HUES6 (cell line): ENCODE results near the gene PLA2G4D.

Experiments used
- H3K27ac ChIP-seq: 2 replicates; pipeline ENCODE4 v1.7.0; 2013; ENCODE audit warnings: low read depth, mild to moderate bottlenecking, low read length, inconsistent platforms
- H3K27me3 ChIP-seq: 2 replicates; pipeline ENCODE4 v1.6.1; 2013; ENCODE audit warnings: low read length; ENCODE audit not compliant: control insufficient read depth, insufficient read depth
- H3K36me3 ChIP-seq: 2 replicates; pipeline ENCODE4 v1.6.1; 2013; ENCODE audit warnings: low read length; ENCODE audit not compliant: control insufficient read depth, insufficient read depth
- H3K4me1 ChIP-seq: 2 replicates; pipeline ENCODE4 v1.6.1; 2013; ENCODE audit warnings: low read length; ENCODE audit not compliant: control insufficient read depth, insufficient read depth
- H3K4me3 ChIP-seq: 2 replicates; pipeline ENCODE4 v1.5.1; 2013; ENCODE audit warnings: low read depth, low read length
- H3K9ac ChIP-seq: one replicate; pipeline ENCODE4 v1.6.1; 2013; ENCODE audit warnings: mild to moderate bottlenecking, low read length
- H3K9me3 ChIP-seq: 2 replicates; pipeline ENCODE4 v1.6.1; 2013; ENCODE audit warnings: low read depth, low read length; ENCODE audit not compliant: control insufficient read depth, insufficient read depth

Gene PLA2G4D

GRCh38 chr15:42136513-42136912 lies 42.2 kb upstream of the PLA2G4D start:
- Histone ChIP-seq H3K4me1 (peaks cover 9% of the 10 kb centered on the region), H3K9me3 (peaks cover 14% of the 10 kb centered on the region), H3K9ac (no peak overlapping the region), H3K27ac (no peak overlapping the region), H3K36me3 (no peaks in the 10 kb centered on the region), H3K27me3 (no peaks in the 10 kb centered on the region), H3K4me3 (no peak overlapping the region)

GRCh38 chr15:42135351-42135750 lies 41.0 kb upstream of the PLA2G4D start:
- Histone ChIP-seq H3K9me3 (peaks cover 14% of the 10 kb centered on the region), H3K9ac (no peak overlapping the region), H3K4me3 (no peak overlapping the region), H3K27me3 (no peaks in the 10 kb centered on the region), H3K27ac (no peak overlapping the region), H3K36me3 (no peaks in the 10 kb centered on the region), H3K4me1 (peaks cover 11% of the 10 kb centered on the region)

GRCh38 chr15:42134617-42135245 lies 40.4 kb upstream of the PLA2G4D start:
- Histone ChIP-seq H3K4me3 (no peak overlapping the region), H3K9me3 (peaks cover 12% of the 10 kb centered on the region), H3K27ac (no peak overlapping the region), H3K36me3 (no peaks in the 10 kb centered on the region), H3K4me1 (peaks cover 13% of the 10 kb centered on the region), H3K9ac (no peak overlapping the region), H3K27me3 (no peaks in the 10 kb centered on the region)

GRCh38 chr15:42133886-42134502 lies 39.6 kb upstream of the PLA2G4D start:
- Histone ChIP-seq H3K9ac (no peak overlapping the region), H3K27ac (no peak overlapping the region), H3K4me1 (peaks cover 13% of the 10 kb centered on the region), H3K27me3 (no peaks in the 10 kb centered on the region), H3K36me3 (no peaks in the 10 kb centered on the region), H3K9me3 (peaks cover 4% of the 10 kb centered on the region; the same call in 1 of the 2 replicates), H3K4me3 (no peak overlapping the region)

- H3K36me3 ChIP-seq = no peaks in the 10 kb centered on the region
- H3K27ac ChIP-seq = no peak overlapping the region
- H3K4me3 ChIP-seq = no peak overlapping the region
- no peaks in the 10 kb centered on the region for H3K27me3 ChIP-seq
- H3K9ac ChIP-seq = no peak overlapping the region
- H3K9me3 ChIP-seq = no peaks in the 10 kb centered on the region
- peaks cover 13% of the 10 kb centered on the region for H3K4me1 ChIP-seq
These were observed 39.0 kb upstream of the PLA2G4D start for GRCh38 chr15:42133356-42133755.

GRCh38 chr15:42131826-42132806 lies 37.8 kb upstream of the PLA2G4D start:
- no peak overlapping the region for H3K4me3 ChIP-seq
- peaks cover 13% of the 10 kb centered on the region for H3K4me1 ChIP-seq
- H3K36me3 ChIP-seq = no peaks in the 10 kb centered on the region
- H3K9ac ChIP-seq = no peak overlapping the region
- H3K9me3 ChIP-seq = no peaks in the 10 kb centered on the region
- no peaks in the 10 kb centered on the region for H3K27me3 ChIP-seq
- no peak overlapping the region for H3K27ac ChIP-seq

GRCh38 chr15:42131006-42131405 lies 36.6 kb upstream of the PLA2G4D start:
- Histone ChIP-seq H3K9ac (no peak overlapping the region), H3K4me3 (no peak overlapping the region), H3K4me1 (peaks cover 13% of the 10 kb centered on the region), H3K27me3 (no peaks in the 10 kb centered on the region), H3K9me3 (no peaks in the 10 kb centered on the region), H3K27ac (no peak overlapping the region), H3K36me3 (no peaks in the 10 kb centered on the region)

GRCh38 chr15:42130246-42130986 lies 36.1 kb upstream of the PLA2G4D start:
- Histone ChIP-seq H3K4me1 (peaks cover 13% of the 10 kb centered on the region), H3K27me3 (no peaks in the 10 kb centered on the region), H3K4me3 (no peak overlapping the region)

GRCh38 chr15:42129364-42129763 lies 35.0 kb upstream of the PLA2G4D start:
- no peak overlapping the region for H3K27ac ChIP-seq
- no peaks in the 10 kb centered on the region for H3K27me3 ChIP-seq
- H3K4me3 ChIP-seq = no peak overlapping the region
- H3K36me3 ChIP-seq = no peaks in the 10 kb centered on the region
- peaks cover 13% of the 10 kb centered on the region for H3K4me1 ChIP-seq
- no peaks in the 10 kb centered on the region for H3K9me3 ChIP-seq
- no peak overlapping the region for H3K9ac ChIP-seq

More at GRCh38 chr15:42130246-42130986, 36.1 kb upstream of the PLA2G4D start:
- Histone ChIP-seq H3K36me3 (no peaks in the 10 kb centered on the region), H3K9me3 (no peaks in the 10 kb centered on the region), H3K9ac (no peak overlapping the region), H3K27ac (no peak overlapping the region)

GRCh38 chr15:42128476-42128875 lies 34.1 kb upstream of the PLA2G4D start:
- no peak overlapping the region for H3K9ac ChIP-seq
- H3K4me3 ChIP-seq = no peak overlapping the region
- H3K4me1 ChIP-seq = peaks cover 13% of the 10 kb centered on the region
- no peaks in the 10 kb centered on the region for H3K9me3 ChIP-seq
- no peaks in the 10 kb centered on the region for H3K27me3 ChIP-seq
- no peaks in the 10 kb centered on the region for H3K36me3 ChIP-seq
- H3K27ac ChIP-seq = no peak overlapping the region
